ENCODE data around the gene RAB7B.

DNA sequence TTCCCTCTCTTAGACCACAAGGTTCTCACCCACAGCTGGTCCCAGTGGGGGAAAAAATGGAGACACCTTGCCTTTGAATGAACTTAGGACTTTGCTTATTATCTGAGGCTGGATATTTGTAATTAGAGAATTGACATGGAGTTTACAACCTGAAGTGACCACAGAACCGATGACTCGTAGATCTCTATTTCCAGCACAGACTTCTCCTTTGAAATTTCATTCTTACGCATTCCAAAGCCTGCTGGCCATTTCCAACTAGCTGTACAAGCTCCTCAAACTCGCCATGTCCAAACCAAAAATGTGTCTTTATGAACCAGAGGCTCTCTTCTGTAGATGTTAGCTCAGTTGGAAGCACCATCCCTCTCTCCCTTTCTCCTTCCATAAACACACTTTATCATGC is 12.0 kb downstream of the RAB7B start:
- TF ChIP-seq, protein P1, sequence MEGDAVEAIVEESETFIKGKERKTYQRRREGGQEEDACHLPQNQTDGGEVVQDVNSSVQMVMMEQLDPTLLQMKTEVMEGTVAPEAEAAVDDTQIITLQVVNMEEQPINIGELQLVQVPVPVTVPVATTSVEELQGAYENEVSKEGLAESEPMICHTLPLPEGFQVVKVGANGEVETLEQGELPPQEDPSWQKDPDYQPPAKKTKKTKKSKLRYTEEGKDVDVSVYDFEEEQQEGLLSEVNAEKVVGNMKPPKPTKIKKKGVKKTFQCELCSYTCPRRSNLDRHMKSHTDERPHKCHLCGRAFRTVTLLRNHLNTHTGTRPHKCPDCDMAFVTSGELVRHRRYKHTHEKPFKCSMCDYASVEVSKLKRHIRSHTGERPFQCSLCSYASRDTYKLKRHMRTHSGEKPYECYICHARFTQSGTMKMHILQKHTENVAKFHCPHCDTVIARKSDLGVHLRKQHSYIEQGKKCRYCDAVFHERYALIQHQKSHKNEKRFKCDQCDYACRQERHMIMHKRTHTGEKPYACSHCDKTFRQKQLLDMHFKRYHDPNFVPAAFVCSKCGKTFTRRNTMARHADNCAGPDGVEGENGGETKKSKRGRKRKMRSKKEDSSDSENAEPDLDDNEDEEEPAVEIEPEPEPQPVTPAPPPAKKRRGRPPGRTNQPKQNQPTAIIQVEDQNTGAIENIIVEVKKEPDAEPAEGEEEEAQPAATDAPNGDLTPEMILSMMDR (IDR thresholded peaks at IDR 0.05 in 4 of 5, conservative IDR thresholded peaks at IDR 0.05 in 1 of 5), result no peak
- TF ChIP-seq POLR2A (IDR thresholded peaks at IDR 0.05), result no peak
